H9 (cell line): Measurements from ENCODE around the gene CAPG. TPM values are rescaled to one million over a fixed set of nuclear protein-coding genes. Genes with fewer than 3 reads are reported as not detected.
A peak's percentile ranks its signal among the peaks of the same experiment; 100 is the strongest.

ENCODE experiments used
- DNase-seq: peaks from one replicate; pipeline ENCODE4 v3.0.0-alpha.2; 2017
- H2AFZ ChIP-seq: one replicate; pipeline ENCODE4 v1.6.1; 2013; ENCODE audit warnings: mild to moderate bottlenecking, low read length, control low read depth, moderate library complexity
- H2AK5ac ChIP-seq: 2 replicates; pipeline ENCODE4 v1.6.1; 2013; ENCODE audit warnings: low read length, control low read depth, mixed read lengths; ENCODE audit not compliant: insufficient read length
- H2BK120ac ChIP-seq: one replicate; pipeline ENCODE4 v1.6.1; 2013; ENCODE audit warnings: low read depth, mild to moderate bottlenecking, low read length, control low read depth, inconsistent platforms; ENCODE audit not compliant: poor library complexity, severe bottlenecking
- H2BK12ac ChIP-seq: 2 replicates; pipeline ENCODE4 v1.6.1; 2013; ENCODE audit warnings: low read length, control low read depth, mixed read lengths, low read depth; ENCODE audit not compliant: insufficient read length
- H2BK15ac ChIP-seq: 2 replicates; pipeline ENCODE4 v1.6.1; 2013; ENCODE audit warnings: low read depth, low read length, control low read depth
- H2BK20ac ChIP-seq: one replicate; pipeline ENCODE4 v1.6.1; 2013; ENCODE audit warnings: low read depth, mild to moderate bottlenecking, low read length, control low read depth, inconsistent platforms; ENCODE audit not compliant: poor library complexity, severe bottlenecking
- H2BK5ac ChIP-seq: 2 replicates; pipeline ENCODE4 v1.6.1; 2013; ENCODE audit warnings: low read length, control low read depth, mixed read lengths; ENCODE audit not compliant: insufficient read length
- H3K14ac ChIP-seq: 2 replicates; pipeline ENCODE4 v1.6.1; 2013; ENCODE audit warnings: low read length, control low read depth; ENCODE audit not compliant: insufficient read depth
- H3K18ac ChIP-seq: 2 replicates; pipeline ENCODE4 v1.6.1; 2013; ENCODE audit warnings: low read depth, mild to moderate bottlenecking, mixed read lengths, low read length, control low read depth; ENCODE audit not compliant: insufficient read length
- H3K23ac ChIP-seq: 2 replicates; pipeline ENCODE4 v1.6.1; 2013; ENCODE audit warnings: low read length, control low read depth, mixed read lengths, low read depth; ENCODE audit not compliant: insufficient read length
- H3K23me2 ChIP-seq: 2 replicates; pipeline ENCODE4 v1.6.1; 2013; ENCODE audit warnings: low read depth, mild to moderate bottlenecking, mixed read lengths, low read length, control low read depth; ENCODE audit not compliant: insufficient read length, poor library complexity, severe bottlenecking
- H3K27ac ChIP-seq: 2 replicates; pipeline ENCODE4 v1.5.1; 2013; ENCODE audit warnings: low read length, control low read depth, mixed read lengths, low read depth; ENCODE audit not compliant: insufficient read length
- H3K27me3 ChIP-seq: 2 replicates; pipeline ENCODE4 v1.6.1; 2013; ENCODE audit warnings: low read length, control low read depth, inconsistent platforms; ENCODE audit not compliant: insufficient read depth
- H3K4ac ChIP-seq: 2 replicates; pipeline ENCODE4 v1.6.1; 2013; ENCODE audit warnings: low read depth, mild to moderate bottlenecking, control low read depth, inconsistent platforms, low read length, moderate library complexity
- H3K4me1 ChIP-seq: 2 replicates; pipeline ENCODE4 v1.6.1; 2013; ENCODE audit warnings: low read length, control low read depth, inconsistent platforms; ENCODE audit not compliant: insufficient read depth
- H3K4me2 ChIP-seq: 2 replicates; pipeline ENCODE4 v1.6.1; 2013; ENCODE audit warnings: low read length, control low read depth, mixed read lengths; ENCODE audit not compliant: insufficient read length, insufficient read depth
- H3K56ac ChIP-seq: 2 replicates; pipeline ENCODE4 v1.6.1; 2013; ENCODE audit warnings: low read depth, mild to moderate bottlenecking, mixed read lengths, low read length, control low read depth; ENCODE audit not compliant: insufficient read length
- H3K79me1 ChIP-seq: 2 replicates; pipeline ENCODE4 v1.6.1; 2013; ENCODE audit warnings: low read depth, mild to moderate bottlenecking, moderate library complexity, low read length, control low read depth, inconsistent platforms; ENCODE audit not compliant: insufficient read depth, poor library complexity, severe bottlenecking
- H3K79me2 ChIP-seq: 2 replicates; pipeline ENCODE4 v1.6.1; 2013; ENCODE audit warnings: low read length, control low read depth, inconsistent platforms; ENCODE audit not compliant: insufficient read depth
- H3K9ac ChIP-seq: 2 replicates; pipeline ENCODE4 v1.6.1; 2013; ENCODE audit warnings: low read length, control low read depth, mixed read lengths; ENCODE audit not compliant: insufficient read length; ENCODE audit errors: extremely low read depth
- H3K9me3 ChIP-seq: one replicate; pipeline ENCODE4 v1.6.1; 2013; ENCODE audit warnings: low read depth, low read length, inconsistent platforms; ENCODE audit not compliant: control insufficient read depth
- H3T11ph ChIP-seq: one replicate; pipeline ENCODE4 v1.6.1; 2013; ENCODE audit warnings: mild to moderate bottlenecking, low read length, control low read depth, inconsistent platforms
- H4K20me1 ChIP-seq: one replicate; pipeline ENCODE4 v1.6.1; 2013; ENCODE audit not compliant: control insufficient read depth, insufficient read length, insufficient read depth
- H4K5ac ChIP-seq: 2 replicates; pipeline ENCODE4 v1.6.1; 2013; ENCODE audit warnings: low read depth, mild to moderate bottlenecking, mixed read lengths, low read length, control low read depth; ENCODE audit not compliant: insufficient read length
- H4K8ac ChIP-seq: replicated peaks from 2 replicates; pipeline ENCODE4 v1.6.1; 2013; ENCODE audit warnings: low read length, control low read depth, mixed read lengths, low read depth; ENCODE audit not compliant: insufficient read length
- H4K91ac ChIP-seq: 2 replicates; pipeline ENCODE4 v1.6.1; 2013; ENCODE audit warnings: low read depth, mild to moderate bottlenecking, moderate library complexity, mixed read lengths, low read length, control low read depth; ENCODE audit not compliant: insufficient read length
- H3K27ac Mint-ChIP-seq, 3 experiments: 2 replicates in 2 of 3; 3 replicates in 1 of 3; pipeline ENCODE4 v1.8.0; 2020 to 2021; ENCODE audit warnings: mixed read lengths in 3 of 3, mild to moderate bottlenecking in 1 of 3, moderate library complexity in 1 of 3
- H3K27me3 Mint-ChIP-seq: 2 replicates; pipeline ENCODE4 v1.8.0; 2021; ENCODE audit warnings: low read depth, mild to moderate bottlenecking, moderate library complexity, mixed read lengths
- H3K36me3 Mint-ChIP-seq, 3 experiments: 2 replicates in 2 of 3; 3 replicates in 1 of 3; pipeline ENCODE4 v1.8.0; 2020 to 2021; ENCODE audit warnings: low read depth in 3 of 3, mixed read lengths in 3 of 3; ENCODE audit not compliant: insufficient read depth in 1 of 3
- H3K4me1 Mint-ChIP-seq, 2 experiments: 2 replicates each; pipeline ENCODE4 v1.8.0; 2020; ENCODE audit warnings: mixed read lengths in 2 of 2
- H3K4me3 Mint-ChIP-seq, 2 experiments: 2 replicates in 1 of 2; 3 replicates in 1 of 2; pipeline ENCODE4 v1.8.0; 2020 to 2021; ENCODE audit warnings: mild to moderate bottlenecking in 2 of 2, mixed read lengths in 2 of 2, moderate library complexity in 1 of 2
- H3K9me3 Mint-ChIP-seq, 2 experiments: 2 replicates in 1 of 2; 3 replicates in 1 of 2; pipeline ENCODE4 v1.8.0; 2020; ENCODE audit warnings: mild to moderate bottlenecking in 2 of 2, mixed read lengths in 2 of 2, moderate library complexity in 1 of 2
- CTCF ChIP-seq: fragments of 200-600 bp; sonication (generic); conservative IDR thresholded peaks from 3 replicates; pipeline ENCODE4 v1.8.0; 2021; ENCODE audit warnings: antibody characterized with exemption, mild to moderate bottlenecking
- WGBS: extraction: QIAGEN DNeasy Blood & Tissue Kit; methylation state at CpG from one replicate; pipeline ENCODE4 v1.1.7; 2013; ENCODE audit warnings: missing lambda C conversion rate, low lambda C conversion rate, mixed read lengths; ENCODE audit not compliant: insufficient read length; ENCODE audit errors: extremely low coverage; 5-methylcytosine and 5-hydroxymethylcytosine counted together
- total RNA-seq: library from RNA; stranded (reverse); gene quantifications from 2 replicates; pipeline ENCODE4 v1.2.1, GENCODE V29; 2021

CAPG gene
- total RNA-seq, 1 experiment from 2014 or later, result 72.8 TPM

GRCh38 chr2:85421260-85422071, 11.3 kb upstream of the CAPG start:
- H2BK5ac ChIP-seq, result no peak overlapping the region
- H3K18ac ChIP-seq, result no peak overlapping the region
- H3K9ac ChIP-seq, result no peak overlapping the region
- no peaks in the 10 kb centered on the region for H3K79me2 ChIP-seq
- peaks cover 4% of the 10 kb centered on the region; the same call in 1 of the 2 replicates for H3K4me1 ChIP-seq
- H3K14ac ChIP-seq, result no peak overlapping the region
- H3K79me1 ChIP-seq, result no peaks in the 10 kb centered on the region
- no peaks in the 10 kb centered on the region for H3K27me3 ChIP-seq
- no peaks in the 10 kb centered on the region for H3K36me3 Mint-ChIP-seq
- H2AK5ac ChIP-seq, result no peak overlapping the region
- no peak overlapping the region for H3K4me2 ChIP-seq
- no peak overlapping the region for H3T11ph ChIP-seq
- no peak for TF ChIP-seq CTCF
- H4K8ac ChIP-seq, result no peak overlapping the region
- H2BK20ac ChIP-seq, result no peak overlapping the region
- no peak overlapping the region for H4K5ac ChIP-seq
- no peak overlapping the region for H3K27ac ChIP-seq
- DNase-seq, result no peak
- H4K91ac ChIP-seq, result no peak overlapping the region
- no peak overlapping the region for H3K4ac ChIP-seq
- no peak overlapping the region for H2BK12ac ChIP-seq
- peaks cover 8% of the 10 kb centered on the region for H3K27me3 Mint-ChIP-seq
- peaks cover 2% of the 10 kb centered on the region for H4K20me1 ChIP-seq
- no CpG with 5 or more reads among the region's 13 CpGs for WGBS
- peaks cover 26 to 27% of the 10 kb centered on the region in 2 experiments for H3K4me1 Mint-ChIP-seq
- H3K23ac ChIP-seq, result no peak overlapping the region
- no peak overlapping the region for H2BK15ac ChIP-seq
- H3K23me2 ChIP-seq, result peaks cover 6% of the 10 kb centered on the region
- no peak overlapping the region for H2AFZ ChIP-seq
- peak overlapping the region in 2 of 3 experiments; percentile 60 to 91; a peak in 3 of 7 replicates for H3K27ac Mint-ChIP-seq
- H3K9me3 Mint-ChIP-seq, result no peaks in the 10 kb centered on the region
- peak overlapping the region in 1 of 2 experiments; percentile 11; a peak in 1 of 5 replicates for H3K4me3 Mint-ChIP-seq
- no peaks in the 10 kb centered on the region for H3K9me3 ChIP-seq
- H2BK120ac ChIP-seq, result no peak overlapping the region
- no peak overlapping the region for H3K56ac ChIP-seq
